Measurements from ENCODE around the gene HRH2. TPM values are rescaled to one million over a fixed set of nuclear protein-coding genes. Genes with fewer than 3 reads are reported as not detected.
A peak's percentile ranks its signal among the peaks of the same experiment; 100 is the strongest.

HRH2 gene
- total RNA-seq, 4 donors from 2014 or later, result 0.44 to 2.3 (median 1.4) TPM

DNA sequence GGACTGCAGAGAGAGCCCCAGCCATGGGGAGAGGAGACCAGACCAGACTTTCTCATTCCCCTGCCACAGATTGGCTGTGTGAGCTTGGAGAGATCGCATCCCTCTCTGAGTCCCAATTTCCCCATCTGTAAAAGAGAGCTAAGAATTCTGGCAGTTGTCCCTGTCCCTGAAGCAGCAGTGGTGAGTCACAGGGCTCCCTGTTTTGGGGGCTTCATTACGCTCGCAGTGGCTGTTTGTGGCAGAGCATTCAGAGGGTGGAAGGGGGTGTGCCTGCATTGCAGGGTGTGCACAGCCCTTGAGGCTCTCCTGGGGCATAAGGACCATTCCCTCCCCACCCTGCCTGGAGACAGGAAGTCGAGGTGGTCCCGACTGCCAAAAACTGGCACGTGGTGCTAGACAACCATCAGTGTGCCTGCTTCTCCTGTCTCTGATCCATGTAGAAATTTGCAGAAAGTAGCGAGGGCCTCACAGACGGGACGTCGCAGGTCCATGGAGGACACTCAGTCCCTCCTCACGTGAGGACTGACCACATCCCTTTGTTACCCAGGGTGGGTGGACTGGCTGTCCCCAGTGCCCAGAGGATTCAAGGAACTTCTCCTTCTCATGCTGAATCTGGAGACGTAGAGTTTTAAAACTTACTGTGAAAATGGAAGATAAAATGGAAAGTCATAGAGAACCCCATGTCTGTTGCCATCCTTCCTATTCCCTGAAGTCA, 35.3 kb downstream of the HRH2 start:
- DNase-seq, result no peak
- H3K27me3 ChIP-seq, result no peaks in the 10 kb centered on the region
- WGBS, 2 donors, result 73 to 80% methylated on average over 7 to 12 of the region's 12 CpGs

DNA sequence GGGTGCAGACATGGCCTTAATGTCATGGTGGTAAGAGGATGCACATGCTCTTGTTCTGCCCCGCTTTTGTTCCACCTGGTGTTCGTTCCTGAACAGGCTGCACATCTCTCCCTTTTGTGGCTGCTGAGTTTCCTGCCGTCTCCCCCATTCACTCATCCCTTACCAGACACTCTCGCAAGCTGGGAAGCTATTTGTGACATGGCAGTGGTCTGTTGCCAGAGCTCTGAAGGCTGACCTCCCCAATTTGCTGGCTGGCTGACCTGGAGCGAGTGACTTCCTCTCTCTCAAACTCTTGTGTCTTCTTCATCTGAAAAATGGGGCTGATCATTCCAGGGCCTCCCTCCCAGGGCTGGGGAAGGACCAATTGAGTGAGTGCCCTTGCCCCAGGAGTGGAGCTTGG, 35.9 kb downstream of the HRH2 start:
- H3K27ac ChIP-seq, result no peak overlapping the region

More for the DNA sequence above, 35.3 kb downstream of the HRH2 start:
- Histone ChIP-seq H3K9me3 (no peaks in the 10 kb centered on the region), H3K27ac (no peak overlapping the region), H3K36me3 (no peaks in the 10 kb centered on the region), H3K4me3 (replicated peaks in 1 of 3) (no peak overlapping the region), H3K4me1 (no peaks in the 10 kb centered on the region)
- TF ChIP-seq POLR2A (IDR thresholded peaks at IDR 0.05), result no peak
- intact Hi-C loops (cut with DNase I), result no loop called here

DNA sequence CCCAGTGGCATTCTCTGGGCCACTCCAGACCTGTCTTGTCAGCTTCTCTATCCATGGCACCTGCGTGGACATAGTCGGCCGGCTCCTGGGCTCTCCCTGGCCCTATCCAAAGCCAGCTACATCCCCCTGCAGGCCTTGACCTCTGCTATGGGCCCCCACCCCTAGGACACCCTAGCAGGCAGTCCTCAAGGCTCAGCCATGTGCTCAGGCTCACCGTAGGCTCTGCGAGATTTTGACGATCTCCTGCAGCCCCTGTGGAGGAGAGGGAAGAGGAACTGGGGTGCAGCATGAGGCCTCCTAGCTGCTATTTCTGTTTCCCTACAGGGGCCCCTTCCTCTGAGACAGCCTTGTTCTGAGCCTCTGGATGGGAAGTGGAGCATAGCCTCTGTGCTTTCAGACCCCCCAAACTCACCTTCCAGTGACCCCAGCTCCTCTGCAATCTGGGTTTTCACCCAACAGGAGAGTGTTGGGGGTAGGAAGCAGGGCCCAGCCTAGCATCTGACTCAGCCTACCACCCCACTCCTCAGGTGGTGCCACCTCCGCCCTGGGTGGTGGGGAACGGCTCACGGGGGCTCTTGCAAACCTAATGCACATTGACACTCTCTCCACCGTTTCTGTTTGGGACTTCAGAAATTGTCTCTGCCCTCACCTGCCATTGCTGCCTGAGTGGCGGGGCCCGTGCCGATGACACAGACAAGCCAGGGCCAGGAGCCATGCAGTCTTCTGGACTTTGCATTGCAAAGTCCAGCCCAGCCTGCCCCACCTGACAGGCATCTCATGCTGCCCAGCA, 36.7 kb downstream of the HRH2 start:
- 69 to 80% methylated on average over 9 to 13 of the region's 13 CpGs for WGBS, 2 donors
- intact Hi-C loops (cut with DNase I), result no loop called here
- no peak overlapping the region for H3K4me3 ChIP-seq (replicated peaks in 1 of 3)
- no peak for TF ChIP-seq POLR2A (IDR thresholded peaks at IDR 0.05)
- TF ChIP-seq, protein P1, sequence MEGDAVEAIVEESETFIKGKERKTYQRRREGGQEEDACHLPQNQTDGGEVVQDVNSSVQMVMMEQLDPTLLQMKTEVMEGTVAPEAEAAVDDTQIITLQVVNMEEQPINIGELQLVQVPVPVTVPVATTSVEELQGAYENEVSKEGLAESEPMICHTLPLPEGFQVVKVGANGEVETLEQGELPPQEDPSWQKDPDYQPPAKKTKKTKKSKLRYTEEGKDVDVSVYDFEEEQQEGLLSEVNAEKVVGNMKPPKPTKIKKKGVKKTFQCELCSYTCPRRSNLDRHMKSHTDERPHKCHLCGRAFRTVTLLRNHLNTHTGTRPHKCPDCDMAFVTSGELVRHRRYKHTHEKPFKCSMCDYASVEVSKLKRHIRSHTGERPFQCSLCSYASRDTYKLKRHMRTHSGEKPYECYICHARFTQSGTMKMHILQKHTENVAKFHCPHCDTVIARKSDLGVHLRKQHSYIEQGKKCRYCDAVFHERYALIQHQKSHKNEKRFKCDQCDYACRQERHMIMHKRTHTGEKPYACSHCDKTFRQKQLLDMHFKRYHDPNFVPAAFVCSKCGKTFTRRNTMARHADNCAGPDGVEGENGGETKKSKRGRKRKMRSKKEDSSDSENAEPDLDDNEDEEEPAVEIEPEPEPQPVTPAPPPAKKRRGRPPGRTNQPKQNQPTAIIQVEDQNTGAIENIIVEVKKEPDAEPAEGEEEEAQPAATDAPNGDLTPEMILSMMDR (IDR thresholded peaks at IDR 0.05), result no peak
- H3K27ac ChIP-seq, result no peak overlapping the region
- no peak for DNase-seq
- no peaks in the 10 kb centered on the region for H3K9me3 ChIP-seq
- no peaks in the 10 kb centered on the region for H3K4me1 ChIP-seq
- H3K27me3 ChIP-seq, result no peaks in the 10 kb centered on the region
- no peaks in the 10 kb centered on the region for H3K36me3 ChIP-seq

More for the DNA sequence above, 35.9 kb downstream of the HRH2 start:
- no peak overlapping the region for H3K4me3 ChIP-seq (replicated peaks in 1 of 3)
- H3K27me3 ChIP-seq, result no peaks in the 10 kb centered on the region
- intact Hi-C loops (cut with DNase I), result no loop called here
- no peaks in the 10 kb centered on the region for H3K36me3 ChIP-seq
- TF ChIP-seq, protein P1 (IDR thresholded peaks at IDR 0.05), result no peak
- no peak for TF ChIP-seq POLR2A (IDR thresholded peaks at IDR 0.05)
- H3K9me3 ChIP-seq, result no peaks in the 10 kb centered on the region
- DNase-seq, result no peak
- 75 to 83% methylated on average over 5 of the region's 5 CpGs for WGBS, 2 donors
- no peaks in the 10 kb centered on the region for H3K4me1 ChIP-seq

DNA sequence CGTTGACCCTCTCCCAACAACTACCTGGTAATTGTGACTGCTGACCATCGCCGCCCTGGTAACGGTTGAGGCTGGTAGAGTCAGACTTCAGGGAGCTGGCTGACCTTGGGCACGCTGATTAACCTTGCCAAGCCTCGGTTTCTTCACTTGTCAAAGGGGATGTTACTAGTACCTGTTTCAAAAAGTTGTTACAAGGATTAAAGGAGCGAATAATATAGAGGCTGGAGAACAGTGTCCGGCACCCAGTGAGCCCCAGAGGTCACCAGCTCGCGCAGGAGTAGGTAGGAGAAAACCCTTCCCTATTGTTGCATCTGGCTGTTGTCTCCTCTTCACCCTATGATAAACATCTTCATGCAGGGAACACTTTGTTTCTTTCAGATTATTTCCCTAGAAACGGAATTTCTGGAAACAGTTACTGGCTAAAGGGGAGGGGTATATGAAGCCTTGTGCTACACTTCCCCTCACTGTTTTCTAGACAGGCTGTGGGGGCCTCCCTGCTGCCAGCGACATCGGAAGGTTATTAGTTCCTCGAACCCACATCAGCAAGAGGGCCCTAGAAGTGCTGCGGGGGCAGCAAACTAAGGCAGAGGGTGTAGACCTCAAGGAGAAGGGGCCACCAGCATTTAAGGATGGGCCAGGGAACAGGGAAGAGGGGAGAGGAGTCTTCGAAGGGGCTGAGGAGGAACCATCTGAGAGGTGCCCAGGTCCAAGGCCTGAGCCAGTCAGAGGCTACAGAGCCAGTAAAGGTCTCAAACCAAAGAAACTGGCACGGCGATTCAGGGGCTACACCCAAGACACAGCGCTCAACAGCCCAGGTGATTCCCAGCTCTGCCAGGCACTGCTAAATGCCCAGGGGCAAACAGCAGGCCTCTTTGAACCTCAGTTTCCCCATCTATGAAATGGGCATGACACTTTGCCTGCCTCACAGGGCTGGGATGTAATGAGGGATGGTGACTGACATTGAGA, 37.6 kb downstream of the HRH2 start:
- no peaks in the 10 kb centered on the region for H3K36me3 ChIP-seq
- WGBS, 2 donors, result 82 to 83% methylated on average over 17 to 19 of the region's 19 CpGs
- no peaks in the 10 kb centered on the region for H3K9me3 ChIP-seq
- DNase-seq, result no peak
- H3K4me3 ChIP-seq (replicated peaks in 1 of 3), result no peak overlapping the region
- no peak for TF ChIP-seq POLR2A (IDR thresholded peaks at IDR 0.05)
- TF ChIP-seq, protein P1 (IDR thresholded peaks at IDR 0.05), result no peak
- H3K27ac ChIP-seq, result no peak overlapping the region
- H3K4me1 ChIP-seq, result no peaks in the 10 kb centered on the region
- intact Hi-C loops (cut with DNase I), result no loop called here
- no peaks in the 10 kb centered on the region for H3K27me3 ChIP-seq

DNA sequence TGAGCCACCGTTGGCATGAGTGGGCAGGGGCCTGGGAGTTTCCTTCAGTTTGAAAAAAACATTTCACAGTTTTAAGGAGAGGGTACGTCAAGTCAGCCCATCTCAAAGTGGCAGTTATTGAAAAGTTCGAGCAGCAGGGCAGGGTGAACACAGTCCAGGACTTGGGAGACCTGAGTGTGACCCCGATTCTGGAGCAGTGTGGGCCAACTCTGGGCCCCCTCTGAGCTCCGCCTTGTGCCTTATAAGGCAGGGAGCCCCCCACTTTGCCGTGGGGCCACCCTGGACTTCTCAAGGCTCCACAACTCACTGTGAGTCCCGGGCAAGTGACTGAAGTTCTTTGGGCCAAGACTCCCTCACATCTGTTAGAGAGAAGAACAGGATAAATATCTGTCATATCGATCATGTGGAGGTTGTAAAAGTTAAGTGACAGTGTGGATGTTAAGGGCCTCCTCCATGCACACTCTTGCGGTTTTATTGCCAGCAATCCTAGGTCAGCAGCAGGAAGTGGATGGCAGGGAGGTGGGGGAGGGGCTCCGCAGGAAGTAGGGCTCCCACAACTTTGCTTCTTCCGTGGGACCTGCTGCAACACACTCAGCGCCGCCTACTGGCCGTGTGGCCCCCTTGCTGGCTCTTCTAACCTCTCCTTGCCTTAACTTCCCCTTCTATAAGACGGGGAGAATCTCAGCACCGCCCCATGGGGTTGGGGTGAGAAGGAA, 38.4 kb downstream of the HRH2 start:
- WGBS, 2 donors, result 42 to 55% methylated on average over 15 to 16 of the region's 16 CpGs
- Histone ChIP-seq H3K27ac (no peak overlapping the region), H3K4me1 (no peaks in the 10 kb centered on the region), H3K9me3 (no peaks in the 10 kb centered on the region), H3K36me3 (no peaks in the 10 kb centered on the region), H3K4me3 (replicated peaks in 1 of 3) (no peak overlapping the region), H3K27me3 (no peaks in the 10 kb centered on the region)
- TF ChIP-seq POLR2A (IDR thresholded peaks at IDR 0.05), result no peak
- TF ChIP-seq, protein P1 (IDR thresholded peaks at IDR 0.05), result peak in 4 of 6 experiments; percentile 20 to 42 (median 33)
- intact Hi-C loops (cut with DNase I), result no loop called here
- DNase-seq, result peak; percentile 41
